ENCODE results near the gene SRP19. TPM values are rescaled to one million over a fixed set of nuclear protein-coding genes. Genes with fewer than 3 reads are reported as not detected.

Gene SRP19
- total RNA-seq, 1 experiment from 2014 or later = 56.4 TPM

- ChIA-PET POLR2A (no interaction called here), CTCF (no interaction called here)
- Mint-ChIP-seq H3K9me3 (no peaks in the 10 kb centered on the region), H3K36me3 (peaks cover 37% of the 10 kb centered on the region), H3K4me1 (peaks cover 2% of the 10 kb centered on the region; the same call in 1 of the 2 replicates), H3K27ac (no peak overlapping the region), H3K4me3 (no peak overlapping the region), H3K27me3 (ENCODE audit: low read depth) (no peaks in the 10 kb centered on the region)
- DNase-seq (ENCODE audit: low spot score) (no peak), ATAC-seq (no peak)
- TF ChIP-seq TP53 (CRISPR knock-in tag; IDR thresholded peaks at IDR 0.05) (no peak), GTF2I (CRISPR knock-in tag; conservative IDR thresholded peaks at IDR 0.05) (no peak), RELA (CRISPR knock-in tag; IDR thresholded peaks at IDR 0.05; ENCODE audit: borderline replicate concordance) (no peak), OVOL2 (CRISPR knock-in tag; IDR thresholded peaks at IDR 0.05; ENCODE audit: borderline replicate concordance) (no peak), ELF4 (CRISPR knock-in tag; IDR thresholded peaks at IDR 0.05; ENCODE audit: low read depth) (no peak), NFE2L1 (CRISPR knock-in tag; IDR thresholded peaks at IDR 0.05) (no peak), CTCF (IDR thresholded peaks at IDR 0.05) (no peak)
- TF ChIP-seq, protein P1, sequence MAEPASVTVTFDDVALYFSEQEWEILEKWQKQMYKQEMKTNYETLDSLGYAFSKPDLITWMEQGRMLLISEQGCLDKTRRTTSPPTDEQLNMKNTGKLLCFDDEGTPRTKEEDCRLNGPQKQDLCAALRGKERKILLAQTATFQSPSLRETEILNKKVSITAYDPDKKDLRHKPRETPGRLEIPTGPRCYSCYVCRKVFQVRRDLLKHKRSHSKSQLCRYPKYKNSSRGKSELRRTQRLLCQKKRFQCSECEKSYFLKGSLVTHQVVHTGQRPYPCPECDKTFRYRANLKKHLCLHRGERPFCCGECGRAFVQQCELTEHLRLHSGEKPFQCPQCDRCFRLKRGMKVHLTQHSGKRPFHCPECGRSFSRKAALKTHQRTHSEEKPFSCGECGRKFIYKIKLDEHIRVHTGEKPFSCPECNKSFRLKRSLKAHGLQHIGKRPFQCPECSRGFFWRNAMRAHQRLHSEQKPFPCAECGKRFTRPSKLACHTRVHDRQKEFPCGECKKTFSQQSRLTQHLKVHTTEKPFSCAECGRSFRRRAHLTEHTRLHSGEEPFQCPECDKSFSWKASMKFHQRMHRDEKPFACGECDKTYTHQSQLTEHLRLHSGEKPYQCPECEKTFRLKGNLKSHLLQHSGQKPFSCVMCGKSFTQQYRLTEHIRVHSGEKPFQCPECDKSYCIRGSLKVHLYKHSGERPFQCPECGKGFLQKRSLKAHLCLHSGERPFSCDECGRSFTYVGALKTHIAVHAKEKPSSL (CRISPR knock-in tag; conservative IDR thresholded peaks at IDR 0.05) = no peak
- TF ChIP-seq, protein P2, sequence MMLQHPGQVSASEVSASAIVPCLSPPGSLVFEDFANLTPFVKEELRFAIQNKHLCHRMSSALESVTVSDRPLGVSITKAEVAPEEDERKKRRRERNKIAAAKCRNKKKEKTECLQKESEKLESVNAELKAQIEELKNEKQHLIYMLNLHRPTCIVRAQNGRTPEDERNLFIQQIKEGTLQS (CRISPR knock-in tag; conservative IDR thresholded peaks at IDR 0.05) = no peak
Measured at GRCh38 chr5:112883192-112883591, 22.1 kb downstream of the SRP19 start.

DNA sequence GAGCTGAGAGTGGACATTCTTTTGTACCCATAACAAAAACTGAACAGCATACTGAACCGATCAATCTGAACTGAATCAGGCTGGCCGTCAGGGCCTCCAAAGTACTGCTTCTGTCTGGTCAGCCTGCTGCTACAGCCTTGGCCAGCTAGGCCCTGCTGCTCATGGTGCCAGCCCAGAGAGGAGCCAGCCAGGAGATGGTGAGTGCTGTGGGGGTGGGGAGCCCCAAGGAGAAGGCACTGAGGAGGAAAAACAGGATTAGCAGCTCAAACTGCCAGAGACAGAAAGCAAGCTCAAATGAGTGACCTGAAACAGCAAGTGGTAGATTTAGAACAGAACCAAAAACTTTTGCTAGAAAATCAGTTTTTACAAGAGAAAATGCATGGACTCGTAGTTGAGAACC lies 23.9 kb downstream of the SRP19 start:
- Mint-ChIP-seq H3K9me3 (no peaks in the 10 kb centered on the region), H3K27ac (no peak overlapping the region), H3K27me3 (ENCODE audit: low read depth) (no peaks in the 10 kb centered on the region), H3K36me3 (peaks cover 36% of the 10 kb centered on the region), H3K4me3 (no peak overlapping the region), H3K4me1 (no peaks in the 10 kb centered on the region)
- ChIA-PET CTCF (no interaction called here), POLR2A (no interaction called here)
- no peak for ATAC-seq
- no peak for DNase-seq (ENCODE audit: low spot score)
- TF ChIP-seq MYBL2 (CRISPR knock-in tag; IDR thresholded peaks at IDR 0.05) (no peak), MAX (CRISPR knock-in tag; IDR thresholded peaks at IDR 0.05) (no peak), ZBTB43 (CRISPR knock-in tag; IDR thresholded peaks at IDR 0.05) (no peak), FOXK1 (CRISPR knock-in tag; IDR thresholded peaks at IDR 0.05) (no peak), ATF6 (CRISPR knock-in tag; IDR thresholded peaks at IDR 0.05) (no peak), FOXP1 (CRISPR knock-in tag; IDR thresholded peaks at IDR 0.05; ENCODE audit: borderline replicate concordance) (no peak), E2F5 (CRISPR knock-in tag; IDR thresholded peaks at IDR 0.05) (no peak), PREB (CRISPR knock-in tag; IDR thresholded peaks at IDR 0.05; ENCODE audit: borderline replicate concordance) (no peak), ZNF396 (CRISPR knock-in tag; IDR thresholded peaks at IDR 0.05; ENCODE audit: borderline replicate concordance) (no peak), JAZF1 (CRISPR knock-in tag; IDR thresholded peaks at IDR 0.05) (no peak), RORB (CRISPR knock-in tag; IDR thresholded peaks at IDR 0.05) (no peak), NFYB (CRISPR knock-in tag; conservative IDR thresholded peaks at IDR 0.05; ENCODE audit: low read depth) (no peak), HMGA2 (CRISPR knock-in tag; IDR thresholded peaks at IDR 0.05) (no peak)
- TF ChIP-seq, protein P3, sequence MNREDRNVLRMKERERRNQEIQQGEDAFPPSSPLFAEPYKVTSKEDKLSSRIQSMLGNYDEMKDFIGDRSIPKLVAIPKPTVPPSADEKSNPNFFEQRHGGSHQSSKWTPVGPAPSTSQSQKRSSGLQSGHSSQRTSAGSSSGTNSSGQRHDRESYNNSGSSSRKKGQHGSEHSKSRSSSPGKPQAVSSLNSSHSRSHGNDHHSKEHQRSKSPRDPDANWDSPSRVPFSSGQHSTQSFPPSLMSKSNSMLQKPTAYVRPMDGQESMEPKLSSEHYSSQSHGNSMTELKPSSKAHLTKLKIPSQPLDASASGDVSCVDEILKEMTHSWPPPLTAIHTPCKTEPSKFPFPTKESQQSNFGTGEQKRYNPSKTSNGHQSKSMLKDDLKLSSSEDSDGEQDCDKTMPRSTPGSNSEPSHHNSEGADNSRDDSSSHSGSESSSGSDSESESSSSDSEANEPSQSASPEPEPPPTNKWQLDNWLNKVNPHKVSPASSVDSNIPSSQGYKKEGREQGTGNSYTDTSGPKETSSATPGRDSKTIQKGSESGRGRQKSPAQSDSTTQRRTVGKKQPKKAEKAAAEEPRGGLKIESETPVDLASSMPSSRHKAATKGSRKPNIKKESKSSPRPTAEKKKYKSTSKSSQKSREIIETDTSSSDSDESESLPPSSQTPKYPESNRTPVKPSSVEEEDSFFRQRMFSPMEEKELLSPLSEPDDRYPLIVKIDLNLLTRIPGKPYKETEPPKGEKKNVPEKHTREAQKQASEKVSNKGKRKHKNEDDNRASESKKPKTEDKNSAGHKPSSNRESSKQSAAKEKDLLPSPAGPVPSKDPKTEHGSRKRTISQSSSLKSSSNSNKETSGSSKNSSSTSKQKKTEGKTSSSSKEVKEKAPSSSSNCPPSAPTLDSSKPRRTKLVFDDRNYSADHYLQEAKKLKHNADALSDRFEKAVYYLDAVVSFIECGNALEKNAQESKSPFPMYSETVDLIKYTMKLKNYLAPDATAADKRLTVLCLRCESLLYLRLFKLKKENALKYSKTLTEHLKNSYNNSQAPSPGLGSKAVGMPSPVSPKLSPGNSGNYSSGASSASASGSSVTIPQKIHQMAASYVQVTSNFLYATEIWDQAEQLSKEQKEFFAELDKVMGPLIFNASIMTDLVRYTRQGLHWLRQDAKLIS (CRISPR knock-in tag; IDR thresholded peaks at IDR 0.05; ENCODE audit: borderline replicate concordance) = no peak

All from WTC11 (cell line).